H1 (cell line): ENCODE measurements around the gene SMIM41. TPM values are rescaled to one million over a fixed set of nuclear protein-coding genes. Genes with fewer than 3 reads are reported as not detected.

ENCODE experiments used
- CTCF ChIA-PET: fragments of 300-600 bp; sonication (Branson Sonifier 250); formaldehyde crosslinking; loops from one replicate; lab custom pipeline; 2021; ENCODE audit not compliant: partially characterized antibody; lab: Charles Lee
- POLR2A ChIA-PET: fragments of 300-600 bp; sonication (Branson Sonifier 250); formaldehyde crosslinking; loops from one replicate; lab custom pipeline; 2021; ENCODE audit warnings: inconsistent platforms; ENCODE audit not compliant: partially characterized antibody; lab: Charles Lee
- DNase-seq, 2 experiments: peaks; one replicate each; pipeline versions ENCODE4 v3.0.0 to v3.0.0-alpha.2; 2010 to 2022; ENCODE audit warnings: low spot score in 2 of 2, low read depth in 1 of 2, mixed read lengths in 1 of 2
- FAIRE-seq: peaks from 2 replicates; lab custom pipeline; 2011; peaks lifted over from hg19 to GRCh38; lab: Jason Lieb, UNC
- H2AFZ ChIP-seq: 2 replicates; pipeline ENCODE4 v1.8.1; 2012; ENCODE audit warnings: low read length, inconsistent platforms
- H2AK5ac ChIP-seq: 2 replicates; pipeline ENCODE4 v1.6.1; 2013; ENCODE audit warnings: low read depth, low read length
- H2BK120ac ChIP-seq: replicated peaks from 2 replicates; pipeline ENCODE3; 2013; ENCODE audit warnings: low read depth, low read length, inconsistent platforms
- H2BK12ac ChIP-seq: 2 replicates; pipeline ENCODE4 v1.6.1; 2013; ENCODE audit warnings: low read depth, low read length
- H2BK15ac ChIP-seq: 2 replicates; pipeline ENCODE4 v1.6.1; 2013; ENCODE audit warnings: low read length
- H2BK20ac ChIP-seq: 2 replicates; pipeline ENCODE4 v1.6.1; 2013; ENCODE audit warnings: low read length
- H2BK5ac ChIP-seq: 2 replicates; pipeline ENCODE4 v1.6.1; 2013; ENCODE audit warnings: low read depth, low read length
- H3K14ac ChIP-seq: 2 replicates; pipeline ENCODE4 v1.6.1; 2013; ENCODE audit warnings: inconsistent platforms; ENCODE audit not compliant: insufficient read length
- H3K18ac ChIP-seq: 2 replicates; pipeline ENCODE4 v1.6.1; 2013; ENCODE audit warnings: low read length; ENCODE audit errors: extremely low read depth
- H3K23ac ChIP-seq: 2 replicates; pipeline ENCODE4 v1.6.1; 2013; ENCODE audit warnings: inconsistent platforms; ENCODE audit not compliant: insufficient read length
- H3K23me2 ChIP-seq: 2 replicates; pipeline ENCODE4 v1.6.1; 2013; ENCODE audit warnings: low read depth, low read length
- H3K27ac ChIP-seq: 2 replicates; pipeline ENCODE4 v1.6.1; 2011; ENCODE audit warnings: low read depth, low read length, inconsistent platforms
- H3K27me3 ChIP-seq, 4 experiments: replicated peaks in 1 of 4; 1 replicate in 1 of 4; 2 replicates in 3 of 4; pipeline versions ENCODE4 v1.6.1 to v1.8.1; 2011 to 2013; ENCODE audit warnings: low read length in 3 of 4, mild to moderate bottlenecking in 3 of 4, inconsistent platforms in 2 of 4, mixed read lengths in 2 of 4, moderate library complexity in 1 of 4; ENCODE audit not compliant: control insufficient read depth in 3 of 4, insufficient read depth in 3 of 4; ENCODE audit errors: extremely low read depth in 1 of 4
- H3K36me3 ChIP-seq, 4 experiments: 2 replicates each; pipeline versions ENCODE4 v1.6.1 to v1.8.1; 2011 to 2013; ENCODE audit warnings: mild to moderate bottlenecking in 4 of 4, low read length in 3 of 4, moderate library complexity in 2 of 4, control low read depth in 1 of 4, inconsistent platforms in 1 of 4; ENCODE audit not compliant: insufficient read depth in 4 of 4, control insufficient read depth in 2 of 4
- H3K4ac ChIP-seq: replicated peaks from 2 replicates; pipeline ENCODE3; 2013; ENCODE audit warnings: low read length, low read depth, mixed read lengths, inconsistent platforms; ENCODE audit not compliant: insufficient read length
- H3K4me1 ChIP-seq, 4 experiments: replicated peaks in 1 of 4; 1 replicate in 1 of 4; 2 replicates in 3 of 4; pipeline versions ENCODE4 v1.6.1 to v1.8.1; 2011 to 2013; ENCODE audit warnings: low read length in 3 of 4, inconsistent platforms in 2 of 4, mixed read lengths in 1 of 4; ENCODE audit not compliant: insufficient read depth in 4 of 4, control insufficient read depth in 3 of 4
- H3K4me2 ChIP-seq, 2 experiments: 2 replicates each; pipeline versions ENCODE4 v1.6.1 to v1.8.1; 2011 to 2013; ENCODE audit warnings: low read depth in 2 of 2, low read length in 2 of 2, control low read depth in 1 of 2, inconsistent platforms in 1 of 2, mild to moderate bottlenecking in 1 of 2; ENCODE audit not compliant: insufficient read depth in 1 of 2
- H3K4me3 ChIP-seq, 4 experiments: fragments of 200-600, 300-600 bp in 1 of 4; sonication (generic), shearing (Covaris generic), sonication (Bioruptor Twin) in 1 of 4; 2 replicates each; pipeline versions ENCODE4 v1.5.1 to v1.8.1; 2011 to 2016; ENCODE audit warnings: low read length in 4 of 4, low read depth in 3 of 4, control low read depth in 2 of 4, inconsistent platforms in 2 of 4, mild to moderate bottlenecking in 2 of 4, mixed read lengths in 1 of 4, moderate library complexity in 1 of 4; ENCODE audit not compliant: insufficient read depth in 2 of 4; ENCODE audit errors: extremely low read depth in 1 of 4
- H3K56ac ChIP-seq: replicated peaks from 2 replicates; pipeline ENCODE3; 2013; ENCODE audit warnings: low read depth, mild to moderate bottlenecking, mixed read lengths, low read length, inconsistent platforms; ENCODE audit not compliant: insufficient read length
- H3K79me1 ChIP-seq: 2 replicates; pipeline ENCODE4 v1.6.1; 2013; ENCODE audit warnings: low read depth, low read length, control low read depth
- H3K79me2 ChIP-seq, 2 experiments: 2 replicates each; pipeline versions ENCODE4 v1.6.1 to v1.8.1; 2012 to 2013; ENCODE audit warnings: low read length in 2 of 2, mild to moderate bottlenecking in 2 of 2, inconsistent platforms in 1 of 2; ENCODE audit not compliant: insufficient read depth in 2 of 2, control insufficient read depth in 1 of 2
- H3K9ac ChIP-seq, 4 experiments: replicated peaks in 1 of 4; 1 replicate in 1 of 4; 2 replicates in 3 of 4; pipeline versions ENCODE4 v1.6.1 to v1.8.1; 2011 to 2013; ENCODE audit warnings: low read depth in 3 of 4, low read length in 3 of 4, control low read depth in 2 of 4, mild to moderate bottlenecking in 2 of 4, moderate library complexity in 2 of 4, inconsistent platforms in 1 of 4; ENCODE audit errors: extremely low read depth in 1 of 4
- H3K9me3 ChIP-seq, 2 experiments: 2 replicates each; pipeline versions ENCODE4 v1.6.1 to v1.8.1; 2012 to 2013; ENCODE audit warnings: mild to moderate bottlenecking in 2 of 2, moderate library complexity in 2 of 2, control low read depth in 1 of 2, inconsistent platforms in 1 of 2, low read depth in 1 of 2, low read length in 1 of 2, mixed read lengths in 1 of 2; ENCODE audit not compliant: insufficient read depth in 2 of 2
- H4K20me1 ChIP-seq, 2 experiments: replicated peaks in 1 of 2; 2 replicates each; pipeline versions ENCODE3 to v1.8.1; 2011 to 2013; ENCODE audit warnings: inconsistent platforms in 2 of 2, low read length in 2 of 2, mild to moderate bottlenecking in 1 of 2; ENCODE audit not compliant: insufficient read depth in 2 of 2, control insufficient read depth in 1 of 2
- H4K5ac ChIP-seq: 2 replicates; pipeline ENCODE4 v1.6.1; 2013; ENCODE audit warnings: low read length, low read depth, mixed read lengths, inconsistent platforms; ENCODE audit not compliant: insufficient read length
- H4K8ac ChIP-seq: 2 replicates; pipeline ENCODE4 v1.8.0; 2013; ENCODE audit warnings: mild to moderate bottlenecking, moderate library complexity, low read length, inconsistent platforms; ENCODE audit not compliant: insufficient read depth; ENCODE audit errors: extremely low read depth
- H4K91ac ChIP-seq: replicated peaks from 2 replicates; pipeline ENCODE3; 2013; ENCODE audit warnings: low read length, mixed read lengths, inconsistent platforms; ENCODE audit not compliant: insufficient read length
- ATF2 ChIP-seq: IDR thresholded peaks from 2 replicates; pipeline ENCODE4 v1.6.1; 2012; ENCODE audit warnings: low read length, inconsistent platforms
- GABPA ChIP-seq: IDR thresholded peaks from 2 replicates; pipeline ENCODE4 v1.6.1; 2011; ENCODE audit warnings: mild to moderate bottlenecking, low read length, moderate library complexity, borderline replicate concordance; ENCODE audit not compliant: insufficient read depth
- HDAC2 ChIP-seq, 2 experiments: fragments of 300-600 bp in 1 of 2; sonication (generic) in 1 of 2; IDR thresholded peaks; 2 replicates each; pipeline ENCODE4 v1.6.1; 2011 to 2012; ENCODE audit warnings: low read depth in 2 of 2, low read length in 2 of 2, mild to moderate bottlenecking in 2 of 2, moderate library complexity in 2 of 2, borderline replicate concordance in 1 of 2, inconsistent platforms in 1 of 2
- JUN ChIP-seq: IDR thresholded peaks from 2 replicates; pipeline ENCODE4 v1.6.1; 2011; ENCODE audit warnings: low read depth, mild to moderate bottlenecking, improper control_type of control experiment, low read length
- NANOG ChIP-seq: IDR thresholded peaks from 2 replicates; pipeline ENCODE4 v1.6.1; 2011; ENCODE audit warnings: low read length, low read depth, mild to moderate bottlenecking, inconsistent platforms; ENCODE audit not compliant: insufficient read depth, poor library complexity, severe bottlenecking
- POLR2AphosphoS5 ChIP-seq: IDR thresholded peaks from 2 replicates; pipeline ENCODE4 v1.6.1; 2011; ENCODE audit warnings: low read depth, low read length
- SIRT6 ChIP-seq: IDR thresholded peaks from one replicate; pipeline ENCODE4 v1.7.1; 2012; ENCODE audit warnings: low read length, inconsistent platforms
- TBP ChIP-seq: IDR thresholded peaks from 2 replicates; pipeline ENCODE4 v1.6.1; 2011; ENCODE audit warnings: low read depth, low read length, improper control_type of control experiment
- ZNF274 ChIP-seq: IDR thresholded peaks from 2 replicates; pipeline ENCODE4 v1.7.0; 2012; ENCODE audit warnings: low read length, borderline replicate concordance; ENCODE audit errors: extremely low read depth
- WGBS, 2 experiments: shearing (Covaris generic) in 1 of 2; methylation state at CpG; one replicate each; pipeline versions ENCODE4 v1.1.6 to v1.1.7; 2013 to 2015; ENCODE audit warnings: low lambda C conversion rate in 2 of 2, mixed read lengths in 2 of 2, inconsistent platforms in 1 of 2, low coverage in 1 of 2, missing lambda C conversion rate in 1 of 2; ENCODE audit not compliant: insufficient replicate concordance in 2 of 2, insufficient coverage in 1 of 2, insufficient read length in 1 of 2; ENCODE audit errors: extremely low coverage in 1 of 2, missing lambda C conversion rate in 1 of 2; 5-methylcytosine and 5-hydroxymethylcytosine counted together
- polyA plus RNA-seq, 7 experiments: library from polyadenylated mRNA; depleted of rRNA in 3 of 7; stranded (reverse) in 5 of 7; unstranded in 2 of 7; fragments of >200 nt in 5 of 7; fragments of 200-250 nt in 2 of 7; gene quantifications; 1 replicate in 5 of 7; 2 replicates in 1 of 7; 4 replicates in 1 of 7; pipeline versions ENCODE4 v1.2.1 to v1.2.3, GENCODE V29; 2011 to 2013; ENCODE audit warnings: missing spikeins in 2 of 7, mixed read lengths in 2 of 7
- total RNA-seq: library from RNA; stranded (reverse); fragmentation: NEBNext Ultra II Directional; extraction: Animal tissue kit (Norgen Biotek cat#: 25700); gene quantifications from 2 replicates; pipeline ENCODE4 v1.2.1, GENCODE V29; 2021

Gene SMIM41
- total and polyA plus RNA-seq, 2 of the 8 experiments (the other 6 are each of a cell fraction or from before 2014, with no cell fraction given) = 0.28 to 0.98 TPM

- Histone ChIP-seq H2BK5ac (no peak overlapping the region), H4K8ac (no peak overlapping the region), H2AK5ac (no peak overlapping the region), H2BK120ac (no peak overlapping the region), H2BK20ac (no peak overlapping the region), H3K56ac (no peak overlapping the region), H3K4me2 (no peak overlapping the region), H3K23me2 (peaks cover 14% of the 10 kb centered on the region), H3K14ac (no peak overlapping the region), H3K4me3 (no peak overlapping the region), H3K4me1 (peaks cover 0 to 19% (median 9%) of the 10 kb centered on the region in 4 experiments; a peak in 6 of 7 replicates), H3K79me2 (no peaks in the 10 kb centered on the region), H4K5ac (no peak overlapping the region), H3K79me1 (no peaks in the 10 kb centered on the region; the same call in 1 of the 2 replicates), H2BK12ac (no peak overlapping the region), H2AFZ (no peak overlapping the region), H3K18ac (no peak overlapping the region), H3K4ac (no peak overlapping the region), H4K20me1 (peaks cover 7 to 27% of the 10 kb centered on the region in 2 experiments), H3K27me3 (peaks cover 4 to 35% (median 28%) of the 10 kb centered on the region in 4 experiments; a peak in 6 of 7 replicates), H3K27ac (no peak overlapping the region), H3K36me3 (peaks cover 0 to 9% (median 5%) of the 10 kb centered on the region in 4 experiments; a peak in 4 of 8 replicates), H3K9ac (no peak overlapping the region), H2BK15ac (no peak overlapping the region), H3K23ac (no peak overlapping the region), H3K9me3 (no peaks in the 10 kb centered on the region), H4K91ac (no peak overlapping the region)
- ChIA-PET POLR2A (interaction anchor here (1.2 to 1.4 kb wide), 3 partner anchors 13 to 23 kb away, joined by 3 to 5 read pairs (median 4); partner anchors contain the start of gene ATG101), CTCF (interaction anchor here (1.1 to 34.1 kb wide), 8 partner anchors 8 to 67 kb away, joined by 4 to 1022 read pairs (median 6); partner anchors contain the start of gene ATG101)
- TF ChIP-seq SIRT6 = no peak
- no peak for TF ChIP-seq ATF2
- TF ChIP-seq TBP = no peak
- no peak for TF ChIP-seq JUN
- TF ChIP-seq POLR2AphosphoS5 = no peak
- TF ChIP-seq GABPA = no peak
- no peak for TF ChIP-seq ZNF274
- TF ChIP-seq NANOG = no peak
- no peak for TF ChIP-seq HDAC2 (IDR thresholded peaks at IDR 0.05; ENCODE audit: borderline replicate concordance in 1 of 2, low read depth in 2 of 2, low read length in 2 of 2)
- FAIRE-seq = no peak
- 92% methylated on average over 20 of the region's 21 CpGs; no CpG with 5 or more reads in 1 of the 2 experiments for WGBS, 2 experiments
- DNase-seq = no peak
These were observed 25.2 kb upstream of the SMIM41 start for GRCh38 chr12:52054231-52054832.
